Calu3 (cell line): ENCODE results near the gene THSD7B. TPM values are rescaled to one million over a fixed set of nuclear protein-coding genes. Genes with fewer than 3 reads are reported as not detected.

Experiments
- BruUV-seq: library from RNA; stranded (reverse); fragments of 400-500 nt; replicated peaks from 2 replicates; lab custom pipeline; 2021; lab: Mats Ljungman, UMichigan
- CTCF ChIA-PET: fragments of 300-600 bp; sonication (Branson Sonifier 250); formaldehyde crosslinking; loops from one replicate; lab custom pipeline; 2022; ENCODE audit warnings: antibody characterized with exemption; lab: Charles Lee
- DNase-seq: peaks from one replicate; pipeline ENCODE4 v3.0.0; 2022
- H3K27ac Mint-ChIP-seq: one replicate; pipeline ENCODE4 v1.8.0; 2022; ENCODE audit warnings: mixed read lengths; ENCODE audit not compliant: unreplicated experiment
- H3K27me3 Mint-ChIP-seq: one replicate; pipeline ENCODE4 v1.8.0; 2022; ENCODE audit warnings: mixed read lengths; ENCODE audit not compliant: unreplicated experiment
- H3K36me3 Mint-ChIP-seq: one replicate; pipeline ENCODE4 v1.8.0; 2022; ENCODE audit warnings: mild to moderate bottlenecking, moderate library complexity, mixed read lengths; ENCODE audit not compliant: insufficient read depth, unreplicated experiment
- H3K4me1 Mint-ChIP-seq: one replicate; pipeline ENCODE4 v1.8.0; 2022; ENCODE audit warnings: mild to moderate bottlenecking, low read depth, mixed read lengths; ENCODE audit not compliant: unreplicated experiment
- H3K4me3 Mint-ChIP-seq: one replicate; pipeline ENCODE4 v1.8.0; 2022; ENCODE audit warnings: mild to moderate bottlenecking, low read depth, moderate library complexity, mixed read lengths; ENCODE audit not compliant: unreplicated experiment
- H3K9me3 Mint-ChIP-seq: one replicate; pipeline ENCODE4 v1.8.0; 2022; ENCODE audit warnings: low read depth, mixed read lengths; ENCODE audit not compliant: unreplicated experiment
- intact Hi-C: fragments of 100-400 bp; cut with micrococcal nuclease; formaldehyde crosslinking; loops from one replicate; pipeline ENCODE4 v1.10.0; 2022; ENCODE audit not compliant: unreplicated experiment
- total RNA-seq: library from RNA; stranded (reverse); gene quantifications from 2 replicates; pipeline ENCODE4 v1.2.3, GENCODE V29; 2022
- TF ChIP-seq, protein P1 (sequence below): fragments of 200-600 bp; IDR thresholded peaks from one replicate; pipeline ENCODE4 v1.8.0; 2022; ENCODE audit warnings: antibody characterized with exemption; ENCODE audit not compliant: unreplicated experiment

Gene THSD7B
- total RNA-seq, 1 experiment from 2014 or later = not detected

GRCh38 chr2:137115795-137116089, 350.4 kb downstream of the THSD7B start:
- Mint-ChIP-seq H3K27ac (no peak overlapping the region), H3K4me1 (peaks cover 28% of the 10 kb centered on the region), H3K36me3 (no peaks in the 10 kb centered on the region), H3K27me3 (no peaks in the 10 kb centered on the region), H3K4me3 (no peak overlapping the region), H3K9me3 (no peaks in the 10 kb centered on the region)
- CTCF ChIA-PET = interaction anchor here (0.6 kb wide), 1 partner anchor 68 kb away, joined by 3 read pairs; no protein-coding TSS in a partner anchor
- intact Hi-C loops = loop anchor here (2.0 kb wide), 1 partner anchor 17 kb away; no protein-coding TSS in a partner anchor
- DNase-seq = no peak
- BruUV-seq = no TSS peak
- TF ChIP-seq, protein P1, sequence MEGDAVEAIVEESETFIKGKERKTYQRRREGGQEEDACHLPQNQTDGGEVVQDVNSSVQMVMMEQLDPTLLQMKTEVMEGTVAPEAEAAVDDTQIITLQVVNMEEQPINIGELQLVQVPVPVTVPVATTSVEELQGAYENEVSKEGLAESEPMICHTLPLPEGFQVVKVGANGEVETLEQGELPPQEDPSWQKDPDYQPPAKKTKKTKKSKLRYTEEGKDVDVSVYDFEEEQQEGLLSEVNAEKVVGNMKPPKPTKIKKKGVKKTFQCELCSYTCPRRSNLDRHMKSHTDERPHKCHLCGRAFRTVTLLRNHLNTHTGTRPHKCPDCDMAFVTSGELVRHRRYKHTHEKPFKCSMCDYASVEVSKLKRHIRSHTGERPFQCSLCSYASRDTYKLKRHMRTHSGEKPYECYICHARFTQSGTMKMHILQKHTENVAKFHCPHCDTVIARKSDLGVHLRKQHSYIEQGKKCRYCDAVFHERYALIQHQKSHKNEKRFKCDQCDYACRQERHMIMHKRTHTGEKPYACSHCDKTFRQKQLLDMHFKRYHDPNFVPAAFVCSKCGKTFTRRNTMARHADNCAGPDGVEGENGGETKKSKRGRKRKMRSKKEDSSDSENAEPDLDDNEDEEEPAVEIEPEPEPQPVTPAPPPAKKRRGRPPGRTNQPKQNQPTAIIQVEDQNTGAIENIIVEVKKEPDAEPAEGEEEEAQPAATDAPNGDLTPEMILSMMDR = no peak

- CTCF ChIA-PET = no interaction called here
- peaks cover 28% of the 10 kb centered on the region for H3K4me1 Mint-ChIP-seq
- no peak for DNase-seq
- H3K9me3 Mint-ChIP-seq = no peaks in the 10 kb centered on the region
- no peak overlapping the region for H3K4me3 Mint-ChIP-seq
- H3K36me3 Mint-ChIP-seq = no peaks in the 10 kb centered on the region
- intact Hi-C loops = loop anchor here (2.0 kb wide), 1 partner anchor 15 kb away; no protein-coding TSS in a partner anchor
- no peaks in the 10 kb centered on the region for H3K27me3 Mint-ChIP-seq
- BruUV-seq = no TSS peak
- TF ChIP-seq, protein P1 = no peak
- no peak overlapping the region for H3K27ac Mint-ChIP-seq
These were observed 352.0 kb downstream of the THSD7B start for GRCh38 chr2:137117385-137117784.

GRCh38 chr2:137118140-137118539, 352.8 kb downstream of the THSD7B start:
- H3K4me1 Mint-ChIP-seq = peaks cover 28% of the 10 kb centered on the region
- intact Hi-C loops = no loop called here
- no TSS peak for BruUV-seq

DNA sequence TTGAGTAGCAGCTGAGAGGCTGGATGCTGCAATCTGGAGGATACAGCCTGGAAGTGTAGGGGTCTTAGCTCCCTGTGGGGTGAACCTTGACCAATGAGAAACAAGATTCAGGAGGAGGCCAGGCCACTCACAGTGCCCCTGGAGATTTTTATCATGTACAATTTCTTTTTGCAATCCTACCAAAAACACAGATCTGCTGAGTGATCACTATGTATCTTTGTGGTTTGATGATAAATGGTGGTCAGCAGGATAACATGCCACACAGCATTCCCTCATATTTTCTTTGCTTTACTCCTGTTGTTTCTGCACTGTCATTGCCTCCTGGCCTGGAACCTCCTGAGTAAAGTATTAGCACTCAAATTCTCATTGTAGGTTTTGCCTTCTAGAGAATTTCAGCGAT, 357.9 kb downstream of the THSD7B start:
- H3K4me1 Mint-ChIP-seq = no peaks in the 10 kb centered on the region
- intact Hi-C loops = no loop called here
- no peak overlapping the region for H3K4me3 Mint-ChIP-seq
- no peaks in the 10 kb centered on the region for H3K36me3 Mint-ChIP-seq
- H3K27me3 Mint-ChIP-seq = no peaks in the 10 kb centered on the region
- no peak overlapping the region for H3K27ac Mint-ChIP-seq
- H3K9me3 Mint-ChIP-seq = no peaks in the 10 kb centered on the region
- CTCF ChIA-PET = no interaction called here
- no peak for DNase-seq
- TF ChIP-seq, protein P1 = no peak
- no TSS peak for BruUV-seq

More at GRCh38 chr2:137118140-137118539, 352.8 kb downstream of the THSD7B start:
- CTCF ChIA-PET = no interaction called here
- Mint-ChIP-seq H3K4me3 (no peak overlapping the region), H3K9me3 (no peaks in the 10 kb centered on the region), H3K27ac (no peak overlapping the region), H3K36me3 (no peaks in the 10 kb centered on the region), H3K27me3 (no peaks in the 10 kb centered on the region)
- TF ChIP-seq, protein P1 = no peak
- no peak for DNase-seq
